Fibroblast of skin of abdomen (primary cell): Measurements from ENCODE around the gene WIPF3. TPM values are rescaled to one million over a fixed set of nuclear protein-coding genes. Genes with fewer than 3 reads are reported as not detected.
A peak's percentile ranks its signal among the peaks of the same experiment; 100 is the strongest.

ENCODE experiments used
- DNase-seq: peaks from one replicate; pipeline ENCODE4 v3.0.0-alpha.2; 2013
- polyA plus RNA-seq, 2 experiments: library from polyadenylated mRNA; unstranded; fragments of 120-200 nt; gene quantifications; one replicate each; pipeline ENCODE4 v1.2.1, GENCODE V29; 2013; ENCODE audit not compliant: insufficient read length in 2 of 2

WIPF3 gene, protein sequence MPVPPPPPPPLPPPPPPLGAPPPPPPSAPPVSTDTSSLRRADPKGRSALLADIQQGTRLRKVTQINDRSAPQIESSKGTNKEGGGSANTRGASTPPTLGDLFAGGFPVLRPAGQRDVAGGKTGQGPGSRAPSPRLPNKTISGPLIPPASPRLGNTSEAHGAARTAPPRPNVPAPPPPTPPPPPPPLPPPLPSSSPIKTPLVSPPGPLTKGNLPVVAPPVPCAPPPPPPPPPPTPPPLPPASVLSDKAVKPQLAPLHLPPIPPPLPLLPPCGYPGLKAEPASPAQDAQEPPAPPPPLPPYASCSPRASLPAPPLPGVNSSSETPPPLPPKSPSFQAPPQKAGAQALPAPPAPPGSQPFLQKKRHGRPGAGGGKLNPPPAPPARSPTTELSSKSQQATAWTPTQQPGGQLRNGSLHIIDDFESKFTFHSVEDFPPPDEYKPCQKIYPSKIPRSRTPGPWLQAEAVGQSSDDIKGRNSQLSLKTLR
- 0.04 TPM for polyA plus RNA-seq (2013, experiment 1 of 2; ENCODE audit: insufficient read length)
- 0.02 TPM for polyA plus RNA-seq (2013, experiment 2 of 2; ENCODE audit: insufficient read length)

DNA sequence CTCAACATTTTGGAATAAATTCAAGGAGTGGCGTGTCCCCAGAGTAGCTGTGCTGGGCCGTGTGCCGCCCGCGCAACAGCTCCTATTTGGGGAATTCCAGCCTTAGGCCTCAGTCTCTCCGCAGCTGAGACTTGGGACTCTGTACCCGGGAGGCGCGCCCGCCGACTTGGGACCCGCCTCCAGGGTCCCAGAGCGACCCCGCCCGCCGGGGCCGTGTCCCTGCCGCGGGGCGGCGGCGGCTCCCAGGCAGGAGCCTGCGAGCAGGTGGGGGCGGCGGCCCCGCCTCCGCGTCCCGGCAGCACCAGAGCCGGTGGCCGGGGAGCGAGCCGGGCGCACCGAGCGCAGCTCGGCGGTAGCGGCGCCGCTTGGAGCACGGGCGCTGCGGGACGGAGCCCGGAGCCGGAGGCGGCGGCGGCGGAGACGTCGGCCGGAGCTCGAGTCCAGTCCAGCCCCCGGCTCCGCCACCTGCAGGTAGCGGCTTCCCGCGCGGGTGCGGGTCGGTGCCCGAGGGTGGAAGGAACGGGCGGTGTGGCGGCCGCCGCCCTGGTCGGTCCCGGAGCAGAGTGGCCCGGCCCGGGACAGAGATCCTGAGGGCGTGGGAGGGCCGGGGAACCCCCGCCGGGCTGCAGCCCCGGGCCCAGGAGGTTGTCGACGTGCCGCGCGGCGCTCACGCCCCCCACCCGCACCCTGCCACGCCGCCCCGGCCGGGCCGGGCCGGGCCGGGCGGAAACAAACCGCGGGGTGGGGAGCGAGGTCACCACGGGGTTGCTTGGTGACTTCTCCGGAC lies at the start of gene WIPF3:
Gene WIPF3 (plus strand): TSS at position 301 of the 787 bp plus-strand sequence. CDS start 28,217 bp downstream, outside the sequence.
- no peak for DNase-seq

DNA sequence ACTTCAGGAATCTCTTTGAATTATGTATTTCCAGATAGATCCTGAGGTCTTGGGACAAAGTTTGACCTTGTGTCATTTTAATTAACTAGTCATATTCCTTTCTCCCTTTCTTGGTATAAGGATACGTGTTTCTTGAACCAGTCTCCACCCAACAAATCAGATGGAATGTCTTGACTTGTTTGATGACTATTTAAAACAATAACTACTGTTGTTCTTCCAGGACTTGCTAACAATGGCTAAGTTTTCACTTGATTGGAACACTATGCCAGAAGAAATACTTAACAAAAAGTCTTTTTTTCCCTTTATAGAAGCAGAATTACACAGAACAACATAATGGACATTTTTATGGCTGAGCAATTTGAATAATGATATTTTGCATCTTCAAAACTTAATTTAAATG lies 43.0 kb upstream of the WIPF3 start:
- DNase-seq: no peak

DNA sequence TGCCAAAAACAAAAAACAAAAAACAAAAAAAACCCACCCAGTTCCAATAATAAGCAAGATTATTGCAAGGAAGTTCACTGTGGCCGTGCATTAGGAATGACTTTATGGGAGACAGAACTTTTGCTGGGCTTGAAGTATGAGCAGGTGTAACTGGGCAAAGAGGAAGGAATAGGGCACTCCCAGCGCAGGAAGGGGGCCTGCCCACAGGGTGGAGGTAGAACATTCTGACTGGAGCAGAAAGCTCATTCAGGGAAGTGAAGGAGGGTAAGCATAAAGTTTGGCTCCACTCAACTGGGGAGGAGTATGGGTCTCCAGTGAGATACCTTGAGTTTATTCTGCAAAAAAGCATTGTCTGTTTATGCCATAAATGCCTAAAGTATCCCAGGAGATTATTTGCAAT lies 42.1 kb upstream of the WIPF3 start:
- DNase-seq: no peak

DNA sequence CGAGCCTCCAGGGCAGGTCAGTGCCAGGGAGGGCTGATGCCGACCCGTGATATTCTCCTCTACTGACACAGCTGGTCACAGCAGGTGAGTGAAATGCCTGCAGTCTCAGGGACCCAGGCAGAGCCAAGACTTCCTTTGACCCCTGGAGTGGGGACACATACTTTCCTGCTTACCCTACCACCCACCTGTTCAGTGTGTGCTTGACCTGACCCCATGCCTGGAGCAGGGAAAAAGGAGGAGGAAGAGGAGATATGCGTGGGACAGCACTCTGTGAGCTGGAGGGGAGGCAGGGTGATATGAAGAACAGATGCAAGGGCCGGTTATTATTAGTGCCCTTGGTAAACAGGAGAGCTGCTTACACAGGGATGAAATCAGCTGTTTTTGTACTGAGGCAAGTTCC lies 40.8 kb upstream of the WIPF3 start:
- no peak for DNase-seq

DNA sequence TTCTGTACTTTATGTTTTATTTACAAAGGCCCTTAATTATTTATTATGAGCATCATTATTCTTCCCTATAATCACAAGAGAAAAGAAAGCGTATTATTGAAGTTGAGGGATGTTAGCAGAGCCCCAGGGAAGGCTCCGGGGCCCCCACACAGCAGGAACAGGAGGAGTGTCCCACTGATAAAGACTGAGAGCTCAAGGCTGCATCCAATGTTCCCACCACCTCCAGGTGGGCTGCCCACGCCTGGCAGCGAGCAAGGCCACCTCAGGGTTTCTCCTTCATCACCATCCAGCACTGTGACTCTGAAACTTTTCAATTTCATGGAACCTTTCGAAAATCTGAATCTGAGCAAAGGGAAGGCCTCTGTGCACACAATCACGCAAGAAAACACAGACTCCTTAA lies 35.9 kb upstream of the WIPF3 start:
- no peak for DNase-seq

DNA sequence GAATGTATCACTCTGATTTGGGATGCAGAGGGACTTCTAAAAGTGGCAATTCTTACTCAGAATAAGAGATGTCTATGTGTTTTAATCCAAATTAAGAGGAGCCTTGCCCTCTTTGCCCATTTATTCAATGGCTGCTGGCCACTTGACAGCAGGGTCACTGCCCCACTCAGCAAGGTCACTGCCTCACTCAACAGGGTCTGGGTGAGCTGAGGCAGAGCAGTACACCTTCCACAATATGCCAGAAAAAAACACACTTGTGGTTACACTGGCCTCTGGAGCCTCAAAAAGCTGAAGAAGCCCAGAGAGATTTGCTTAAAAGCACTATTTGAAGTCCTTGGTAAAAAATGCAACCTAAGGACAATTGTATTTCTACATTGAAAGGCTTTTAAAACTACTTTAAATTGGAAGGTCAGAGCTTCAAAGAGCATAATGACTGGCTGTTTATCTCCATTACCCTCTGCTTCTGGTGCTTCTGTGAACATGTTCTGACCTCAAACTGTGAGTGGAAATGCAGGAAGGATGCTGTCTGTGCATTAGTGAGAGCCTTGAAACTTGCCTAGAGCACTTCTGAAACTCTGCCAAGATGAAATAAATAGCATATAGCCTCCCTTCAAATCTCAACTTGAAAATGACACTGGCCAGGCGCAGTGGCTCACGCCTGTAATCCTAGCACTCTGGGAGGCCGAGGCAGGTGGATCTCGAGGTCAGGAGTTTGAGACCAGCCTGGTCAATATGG lies 35.1 kb upstream of the WIPF3 start:
- no peak for DNase-seq

DNA sequence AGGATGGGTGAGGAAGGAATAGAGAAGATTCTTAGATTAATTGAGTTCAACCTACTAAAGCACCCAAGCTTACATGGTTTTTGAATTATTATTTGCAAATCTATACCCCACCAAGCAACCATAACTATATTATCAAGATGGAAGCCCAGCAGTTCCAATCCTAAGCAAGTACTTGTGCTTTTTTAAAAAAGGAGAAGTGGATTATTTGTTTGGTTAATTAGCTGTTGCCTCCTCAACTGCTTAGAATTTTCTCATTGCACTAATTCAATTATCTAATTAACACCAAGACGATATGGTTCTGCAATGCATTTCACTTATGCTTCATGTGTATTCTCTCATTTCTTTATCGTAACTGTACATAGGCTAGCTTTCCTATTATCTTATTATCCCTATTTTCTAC lies 27.3 kb upstream of the WIPF3 start:
- DNase-seq: no peak

DNA sequence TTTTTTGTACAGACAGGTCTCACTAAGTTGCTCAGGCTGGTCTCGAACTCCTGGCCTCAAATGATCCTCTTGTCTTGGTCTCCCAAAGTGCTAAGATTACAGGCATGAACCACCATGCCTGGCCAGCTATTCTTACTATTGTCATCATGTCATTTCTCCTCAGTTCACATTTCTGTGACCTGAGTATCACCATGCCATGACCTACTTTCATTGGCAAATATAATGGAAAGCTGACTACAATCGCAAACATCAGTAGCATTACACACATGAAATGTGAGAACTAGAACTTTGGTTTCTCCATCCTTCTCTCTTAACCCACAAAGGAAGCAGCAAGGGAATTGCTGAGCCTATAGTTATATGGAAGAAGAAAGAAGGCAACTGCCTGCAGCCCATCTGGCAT lies 26.0 kb upstream of the WIPF3 start:
- no peak for DNase-seq

DNA sequence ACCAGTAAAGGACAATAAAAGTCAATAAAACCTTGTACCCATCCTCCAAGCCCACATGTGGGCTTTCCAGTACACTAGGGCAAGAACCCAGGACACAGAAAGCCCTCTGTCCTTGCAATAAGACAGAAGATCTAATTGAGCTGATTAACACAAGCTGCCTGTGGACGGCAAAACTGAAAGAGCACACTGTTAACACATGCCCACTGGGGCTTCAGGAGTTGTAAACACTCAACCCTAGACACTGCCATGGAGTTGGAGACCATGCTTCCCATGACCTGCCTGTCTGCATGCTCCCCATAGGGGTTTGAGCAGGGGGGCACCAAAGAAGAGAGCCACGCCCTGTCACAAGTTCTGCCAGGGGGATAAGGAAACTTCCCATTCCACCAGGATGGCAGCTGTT lies 22.6 kb upstream of the WIPF3 start:
- no peak for DNase-seq

DNA sequence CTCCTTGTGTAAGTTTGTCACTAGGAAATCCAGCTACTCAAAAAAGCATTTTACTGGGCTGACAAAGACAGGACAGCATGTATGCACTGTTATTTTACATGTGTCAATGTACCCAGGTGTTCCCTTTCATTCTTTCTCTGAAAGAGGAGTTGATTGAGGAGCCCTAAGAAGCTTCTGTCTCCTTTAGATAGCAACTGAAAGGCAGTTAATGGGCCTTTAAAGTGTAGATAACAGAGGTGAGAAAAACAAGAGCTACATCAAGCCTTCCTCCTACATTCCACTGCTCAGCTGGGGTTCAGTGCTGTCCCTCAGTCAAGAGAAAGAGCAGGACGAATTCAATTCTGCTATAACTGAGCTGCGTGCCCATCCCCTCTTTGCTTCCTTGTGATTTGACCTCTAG lies 12.8 kb upstream of the WIPF3 start:
- no peak for DNase-seq

DNA sequence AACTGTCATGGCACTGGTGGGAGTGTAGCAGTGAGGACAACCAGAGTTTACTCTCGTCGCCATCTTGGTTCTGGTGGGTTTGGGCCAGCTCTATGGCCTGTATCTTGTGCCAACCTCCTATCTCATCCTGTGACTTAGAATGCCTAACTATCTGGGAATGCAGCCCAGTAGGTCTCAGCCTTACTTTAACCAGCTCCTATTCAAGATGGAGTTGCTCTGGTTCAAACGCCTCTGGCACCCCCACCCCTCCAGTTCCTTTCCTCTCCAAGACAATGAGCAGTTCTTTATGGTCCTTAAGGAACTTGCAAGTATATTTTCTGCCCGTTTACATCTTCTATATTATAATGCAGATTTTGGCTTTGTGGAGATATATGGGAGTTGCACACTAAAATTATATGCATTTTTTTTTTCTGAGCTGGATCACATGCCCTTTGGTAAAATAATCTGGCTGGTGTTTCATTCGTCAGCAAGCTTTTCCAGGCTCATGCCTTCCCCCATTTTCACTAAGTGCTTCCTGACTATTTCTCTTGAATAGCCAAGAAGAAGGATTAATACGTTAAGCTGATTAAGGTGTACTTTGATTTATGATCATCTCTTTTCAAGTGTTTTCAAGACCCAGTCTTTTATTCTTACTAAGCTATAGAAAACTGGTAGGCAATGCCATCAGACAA lies 11.2 kb upstream of the WIPF3 start:
- DNase-seq: no peak

DNA sequence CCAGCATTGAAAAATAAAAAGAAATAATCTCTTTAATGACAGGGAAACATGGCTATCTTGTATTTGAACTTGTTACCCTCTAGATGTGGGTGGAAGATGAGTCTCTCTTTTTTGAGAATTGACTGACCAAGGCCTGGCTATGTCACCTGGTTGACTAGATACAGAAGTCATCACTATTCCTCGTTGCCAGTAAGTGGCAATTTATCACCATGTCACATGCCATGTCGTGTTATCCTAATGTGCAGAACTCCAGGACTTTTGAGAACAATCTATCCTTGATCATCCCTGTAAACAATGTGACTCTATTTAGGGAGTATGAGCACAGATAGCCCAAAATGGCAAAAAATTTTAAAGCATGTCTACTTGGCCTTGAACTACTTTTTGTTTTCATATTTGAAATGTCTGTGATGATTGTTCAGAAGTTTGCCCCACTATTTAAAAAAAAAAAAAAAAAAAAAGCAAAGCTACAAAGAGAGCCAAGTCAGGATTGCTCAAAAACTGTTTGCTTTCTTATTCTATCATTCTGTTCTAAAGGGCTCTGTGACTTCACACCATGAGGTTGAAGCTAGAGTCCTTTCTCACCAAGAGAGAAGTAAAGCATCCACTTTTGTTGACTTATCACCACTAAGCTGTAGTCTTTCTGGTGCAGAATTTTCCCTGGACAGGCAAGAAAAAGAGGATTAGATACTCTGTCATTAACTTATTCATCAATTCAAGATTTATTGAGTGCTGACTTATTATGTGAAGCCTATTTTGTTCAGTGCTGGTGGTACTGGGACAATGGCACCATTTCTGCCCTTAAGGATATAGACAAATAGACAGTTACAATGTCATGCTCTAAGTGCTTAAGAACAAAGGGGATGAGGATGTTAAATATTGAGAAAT lies 10.4 kb upstream of the WIPF3 start:
- no peak for DNase-seq

DNA sequence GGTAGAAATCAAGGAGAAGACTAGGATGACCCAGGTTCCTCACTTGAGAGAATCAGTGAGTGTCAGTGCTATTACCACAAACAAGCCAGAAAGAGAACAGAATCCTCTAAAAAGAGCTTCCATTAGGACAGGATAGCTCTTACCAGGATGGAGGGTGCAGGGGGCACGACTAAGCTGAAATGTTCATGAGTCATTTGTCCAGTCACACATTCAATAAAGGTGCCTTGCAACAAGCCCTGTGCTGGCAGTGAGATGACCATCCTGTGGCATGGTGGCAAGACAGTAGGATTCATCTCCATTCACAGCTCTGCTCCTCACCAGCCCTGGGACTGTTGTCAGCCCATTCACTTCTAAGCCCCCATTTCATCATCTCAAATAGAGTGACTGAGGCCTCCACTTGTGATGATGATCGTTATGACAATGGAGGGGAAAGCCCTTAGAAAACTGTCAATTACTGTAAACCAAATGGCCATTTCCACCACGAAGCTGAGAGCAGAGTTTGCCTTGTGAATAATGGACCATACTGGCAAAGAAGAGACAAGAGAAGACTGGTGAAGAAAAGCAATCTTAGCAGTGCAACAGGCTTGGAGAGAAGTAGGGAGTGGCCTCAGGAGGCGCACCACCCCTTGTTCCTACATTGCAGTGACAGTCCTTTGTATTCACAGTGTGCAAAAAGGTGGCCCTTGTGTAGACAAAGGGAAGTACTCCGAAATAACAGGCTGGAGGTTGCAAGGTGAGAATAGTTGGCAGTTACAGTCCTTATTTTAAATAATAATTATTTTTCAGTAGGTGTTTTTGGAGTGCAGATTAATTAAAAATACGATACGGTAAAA lies 9.0 kb upstream of the WIPF3 start:
- DNase-seq: no peak

DNA sequence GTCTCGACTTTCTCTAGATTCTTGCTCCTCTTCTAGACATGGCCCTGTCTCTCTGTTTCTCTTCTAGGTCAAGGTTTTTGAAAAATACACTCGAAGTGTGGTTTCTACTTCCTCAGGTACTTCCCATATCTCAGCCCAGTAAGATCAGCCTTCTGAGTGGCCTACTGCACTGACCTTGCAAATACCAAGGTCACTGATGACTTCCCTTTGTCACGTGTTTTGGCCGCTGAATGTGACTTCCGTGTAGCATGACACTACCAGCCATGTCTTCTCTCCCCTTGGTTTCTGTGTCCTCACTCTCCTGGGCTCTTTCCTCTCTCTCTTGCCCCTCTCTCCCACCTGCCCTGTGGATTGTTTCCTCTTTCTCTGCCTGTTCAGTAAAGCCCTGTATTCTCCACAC lies 7.9 kb upstream of the WIPF3 start:
- DNase-seq: no peak

DNA sequence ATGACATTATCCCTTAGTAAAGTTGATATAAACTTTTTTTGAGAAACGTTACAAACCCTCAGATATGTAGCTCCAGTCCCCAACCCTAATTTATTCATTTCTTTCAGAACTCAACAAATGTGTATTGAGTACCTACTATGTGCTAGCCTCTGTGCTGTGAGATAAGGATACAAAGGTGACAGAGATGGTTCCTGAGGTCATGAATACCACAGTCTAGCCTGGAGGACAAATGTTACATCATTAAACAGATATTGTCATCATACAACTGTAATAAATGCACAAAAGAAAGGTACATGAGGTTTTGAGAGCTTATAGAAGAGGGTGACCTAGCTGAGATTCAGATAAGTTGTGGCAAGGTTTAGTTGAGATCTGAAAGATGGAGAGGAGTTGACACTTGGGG lies 4.4 kb upstream of the WIPF3 start:
- no peak for DNase-seq

DNA sequence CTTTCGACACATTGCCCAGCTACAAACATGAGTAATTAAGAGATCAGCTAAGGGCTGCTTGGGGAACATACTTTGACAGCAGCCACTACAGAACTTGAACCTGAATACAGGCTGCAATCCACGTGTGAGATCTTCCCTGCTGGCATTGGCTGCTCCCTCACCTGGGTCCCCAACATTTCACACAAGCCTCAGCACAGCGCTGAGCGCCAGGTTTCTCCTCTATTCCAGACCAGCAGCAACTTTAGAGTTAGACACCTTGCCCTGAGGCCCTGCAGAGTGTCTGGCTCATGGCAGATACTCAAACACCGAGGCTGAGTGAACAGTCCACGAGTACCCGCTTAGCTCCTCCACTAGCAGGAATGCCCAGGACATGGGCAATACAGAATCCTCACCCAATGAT lies 1.3 kb upstream of the WIPF3 start:
- DNase-seq: no peak

DNA sequence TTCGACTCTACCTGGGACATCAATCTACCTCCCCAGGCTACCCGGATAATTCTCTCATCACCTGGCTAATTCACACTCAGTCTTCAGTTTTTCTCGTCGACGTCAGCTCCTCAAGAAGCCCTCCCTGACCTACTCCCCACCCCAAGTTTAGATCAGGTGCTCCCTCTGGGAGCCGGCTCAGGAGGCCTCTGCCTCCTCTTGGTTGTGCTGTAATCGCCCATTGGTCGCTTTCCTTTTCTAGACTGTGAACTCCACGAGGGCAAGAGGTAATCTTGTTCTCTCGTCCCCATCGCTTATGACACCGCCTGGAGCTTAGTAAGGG lies 461 bp upstream of the WIPF3 start:
- no peak for DNase-seq

DNA sequence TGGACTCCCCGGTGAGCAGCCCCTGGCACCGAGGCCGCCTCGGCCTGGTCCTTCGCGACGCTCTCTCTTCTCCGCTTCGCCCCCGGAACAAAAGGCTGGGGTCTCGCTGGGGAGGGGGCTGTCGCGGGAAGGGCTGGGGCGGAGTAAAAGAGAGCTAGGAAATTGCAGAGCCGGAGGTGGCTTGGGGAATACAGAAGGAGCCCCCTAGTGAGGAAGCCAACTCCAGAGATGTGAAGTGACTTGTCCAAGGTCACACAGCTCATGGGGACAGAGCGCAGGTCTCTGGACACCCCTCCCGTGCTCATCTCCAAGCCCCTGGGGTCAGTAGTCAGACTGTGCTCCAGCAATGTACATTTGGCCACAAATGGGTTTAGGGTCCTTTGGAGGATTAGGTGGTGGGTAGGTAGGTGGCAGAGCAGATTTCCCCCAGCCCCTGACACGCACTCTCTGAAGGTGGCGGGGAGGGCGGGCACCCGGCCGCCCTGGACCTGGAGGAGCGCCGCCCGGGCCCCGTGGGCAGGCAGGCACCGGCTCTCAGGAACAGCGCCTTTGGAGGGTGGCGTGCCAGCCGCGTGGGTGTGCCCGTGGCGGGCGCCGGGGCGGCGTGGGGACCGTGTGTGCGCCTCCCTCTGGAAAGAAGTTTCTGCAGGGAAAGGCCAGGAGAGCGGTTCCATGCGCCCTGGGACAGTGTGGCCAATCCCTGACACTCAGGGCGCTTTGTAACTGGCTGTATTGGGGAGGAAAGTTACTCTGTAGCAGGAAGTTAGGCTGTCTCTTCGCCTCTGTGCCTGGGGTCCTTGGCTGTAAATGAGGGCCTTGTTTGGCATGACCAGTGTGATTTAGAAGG lies 910 bp downstream of the WIPF3 start:
- no peak for DNase-seq

DNA sequence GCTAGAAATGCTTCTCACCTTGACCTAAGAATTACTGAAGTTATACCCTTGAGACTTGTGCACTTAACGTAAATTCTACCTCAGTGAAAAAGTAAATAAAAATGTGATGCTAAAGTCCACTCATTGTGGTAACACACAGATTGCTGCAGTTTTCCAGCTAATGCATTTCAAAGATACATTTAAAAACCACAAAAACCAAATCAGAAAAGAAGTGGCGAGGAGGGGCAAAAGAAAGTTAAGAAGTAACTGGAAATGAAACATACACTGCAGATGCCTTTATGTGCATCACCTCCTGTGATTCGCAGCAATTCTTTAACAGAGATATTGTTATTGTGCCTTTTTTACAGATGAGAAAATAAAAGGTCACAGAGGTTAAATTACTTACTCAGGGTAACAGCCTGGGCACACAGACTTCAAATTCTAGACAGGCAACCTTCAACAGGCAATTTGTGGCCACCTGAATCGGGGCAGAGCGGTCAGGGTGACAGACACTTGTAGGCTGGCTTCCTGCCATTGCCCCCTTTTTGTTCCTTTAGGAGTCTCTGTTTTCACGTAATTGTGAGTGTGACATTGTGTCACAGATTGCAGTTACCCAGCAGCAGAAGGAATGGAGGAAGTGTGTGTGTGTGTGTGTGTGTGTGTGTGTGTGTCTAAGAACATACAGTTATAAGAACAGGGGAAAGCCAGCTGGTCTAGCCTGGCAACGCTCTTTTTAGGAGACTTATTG lies 1.9 kb downstream of the WIPF3 start:
- peak; percentile 21 for DNase-seq
